ENCODE data around the gene FBXO42.

Gene FBXO42

GRCh38 chr1:16315437-16315836 lies 36.8 kb downstream of the FBXO42 start:
- Histone ChIP-seq H3K9me3 (ENCODE audit: control insufficient read depth, insufficient read depth, low read length) (no peaks in the 10 kb centered on the region), H3K4me1 (ENCODE audit: control insufficient read depth, insufficient read depth, low read length) (no peaks in the 10 kb centered on the region), H3K27me3 (ENCODE audit: control insufficient read depth, insufficient read depth, low read length) (no peaks in the 10 kb centered on the region), H3K27ac (ENCODE audit: low read depth, low read length) (no peak overlapping the region), H3K9ac (ENCODE audit: low read depth, low read length) (no peak overlapping the region), H3K4me3 (ENCODE audit: low read depth, low read length) (no peak overlapping the region), H3K36me3 (ENCODE audit: control insufficient read depth, insufficient read depth, low read length) (peaks cover 40% of the 10 kb centered on the region)

- Histone ChIP-seq H3K4me3 (ENCODE audit: low read depth, low read length) (no peak overlapping the region), H3K36me3 (ENCODE audit: control insufficient read depth, insufficient read depth, low read length) (peaks cover 64% of the 10 kb centered on the region), H3K27me3 (ENCODE audit: control insufficient read depth, insufficient read depth, low read length) (no peaks in the 10 kb centered on the region), H3K9ac (ENCODE audit: low read depth, low read length) (no peak overlapping the region), H3K4me1 (ENCODE audit: control insufficient read depth, insufficient read depth, low read length) (no peaks in the 10 kb centered on the region), H3K9me3 (ENCODE audit: control insufficient read depth, insufficient read depth, low read length) (no peaks in the 10 kb centered on the region), H3K27ac (ENCODE audit: low read depth, low read length) (no peak overlapping the region)
Observed at GRCh38 chr1:16307222-16307621, 45.1 kb downstream of the FBXO42 start.

- Histone ChIP-seq H3K9me3 (ENCODE audit: control insufficient read depth, insufficient read depth, low read length) (no peaks in the 10 kb centered on the region), H3K9ac (ENCODE audit: low read depth, low read length) (no peak overlapping the region), H3K27ac (ENCODE audit: low read depth, low read length) (no peak overlapping the region), H3K4me1 (ENCODE audit: control insufficient read depth, insufficient read depth, low read length) (no peaks in the 10 kb centered on the region), H3K27me3 (ENCODE audit: control insufficient read depth, insufficient read depth, low read length) (no peaks in the 10 kb centered on the region), H3K4me3 (ENCODE audit: low read depth, low read length) (no peak overlapping the region), H3K36me3 (ENCODE audit: control insufficient read depth, insufficient read depth, low read length) (peaks cover 52% of the 10 kb centered on the region)
Observed at GRCh38 chr1:16302709-16303627, 49.3 kb downstream of the FBXO42 start.

- no peak overlapping the region for H3K9ac ChIP-seq (ENCODE audit: low read depth, low read length)
- no peak overlapping the region for H3K4me3 ChIP-seq (ENCODE audit: low read depth, low read length)
- no peaks in the 10 kb centered on the region for H3K4me1 ChIP-seq (ENCODE audit: control insufficient read depth, insufficient read depth, low read length)
- no peak overlapping the region for H3K27ac ChIP-seq (ENCODE audit: low read depth, low read length)
- no peaks in the 10 kb centered on the region for H3K9me3 ChIP-seq (ENCODE audit: control insufficient read depth, insufficient read depth, low read length)
- H3K36me3 ChIP-seq (ENCODE audit: control insufficient read depth, insufficient read depth, low read length) = peaks cover 38% of the 10 kb centered on the region
- no peaks in the 10 kb centered on the region for H3K27me3 ChIP-seq (ENCODE audit: control insufficient read depth, insufficient read depth, low read length)
Observed at GRCh38 chr1:16300436-16300835, 51.8 kb downstream of the FBXO42 start.

- Histone ChIP-seq H3K4me3 (ENCODE audit: low read depth, low read length) (no peak overlapping the region), H3K36me3 (ENCODE audit: control insufficient read depth, insufficient read depth, low read length) (peaks cover 41% of the 10 kb centered on the region), H3K27ac (ENCODE audit: low read depth, low read length) (no peak overlapping the region), H3K27me3 (ENCODE audit: control insufficient read depth, insufficient read depth, low read length) (no peaks in the 10 kb centered on the region), H3K4me1 (ENCODE audit: control insufficient read depth, insufficient read depth, low read length) (0 out of 2 replicates have a peak, but pooled peaks cover 3% of the 10 kb centered on the region), H3K9ac (ENCODE audit: low read depth, low read length) (no peak overlapping the region), H3K9me3 (ENCODE audit: control insufficient read depth, insufficient read depth, low read length) (no peaks in the 10 kb centered on the region)
Observed at GRCh38 chr1:16298653-16299052, 53.6 kb downstream of the FBXO42 start.

- Histone ChIP-seq H3K9me3 (ENCODE audit: control insufficient read depth, insufficient read depth, low read length) (no peaks in the 10 kb centered on the region), H3K9ac (ENCODE audit: low read depth, low read length) (no peak overlapping the region), H3K27ac (ENCODE audit: low read depth, low read length) (no peak overlapping the region), H3K4me3 (ENCODE audit: low read depth, low read length) (no peak overlapping the region), H3K4me1 (ENCODE audit: control insufficient read depth, insufficient read depth, low read length) (0 out of 2 replicates have a peak, but pooled peaks cover 3% of the 10 kb centered on the region), H3K27me3 (ENCODE audit: control insufficient read depth, insufficient read depth, low read length) (no peaks in the 10 kb centered on the region), H3K36me3 (ENCODE audit: control insufficient read depth, insufficient read depth, low read length) (peaks cover 29% of the 10 kb centered on the region)
Observed at GRCh38 chr1:16296643-16297042, 55.6 kb downstream of the FBXO42 start.

GRCh38 chr1:16294219-16295212 lies 57.8 kb downstream of the FBXO42 start:
- no peak overlapping the region for H3K27ac ChIP-seq (ENCODE audit: low read depth, low read length)
- H3K27me3 ChIP-seq (ENCODE audit: control insufficient read depth, insufficient read depth, low read length) = no peaks in the 10 kb centered on the region
- no peaks in the 10 kb centered on the region for H3K9me3 ChIP-seq (ENCODE audit: control insufficient read depth, insufficient read depth, low read length)
- H3K4me3 ChIP-seq (ENCODE audit: low read depth, low read length) = no peak overlapping the region
- no peak overlapping the region for H3K9ac ChIP-seq (ENCODE audit: low read depth, low read length)
- peaks cover 24% of the 10 kb centered on the region for H3K36me3 ChIP-seq (ENCODE audit: control insufficient read depth, insufficient read depth, low read length)
- H3K4me1 ChIP-seq (ENCODE audit: control insufficient read depth, insufficient read depth, low read length) = 0 out of 2 replicates have a peak, but pooled peaks cover 3% of the 10 kb centered on the region

- Histone ChIP-seq H3K27ac (ENCODE audit: low read depth, low read length) (no peak overlapping the region), H3K27me3 (ENCODE audit: control insufficient read depth, insufficient read depth, low read length) (no peaks in the 10 kb centered on the region), H3K4me3 (ENCODE audit: low read depth, low read length) (no peak overlapping the region), H3K4me1 (ENCODE audit: control insufficient read depth, insufficient read depth, low read length) (0 out of 2 replicates have a peak, but pooled peaks cover 3% of the 10 kb centered on the region), H3K36me3 (ENCODE audit: control insufficient read depth, insufficient read depth, low read length) (peaks cover 29% of the 10 kb centered on the region), H3K9me3 (ENCODE audit: control insufficient read depth, insufficient read depth, low read length) (no peaks in the 10 kb centered on the region), H3K9ac (ENCODE audit: low read depth, low read length) (no peak overlapping the region)
Observed at GRCh38 chr1:16293538-16293937, 58.7 kb downstream of the FBXO42 start.

GRCh38 chr1:16292739-16293138 lies 59.5 kb downstream of the FBXO42 start:
- Histone ChIP-seq H3K4me1 (ENCODE audit: control insufficient read depth, insufficient read depth, low read length) (0 out of 2 replicates have a peak, but pooled peaks cover 3% of the 10 kb centered on the region), H3K27ac (ENCODE audit: low read depth, low read length) (no peak overlapping the region), H3K4me3 (ENCODE audit: low read depth, low read length) (no peak overlapping the region), H3K27me3 (ENCODE audit: control insufficient read depth, insufficient read depth, low read length) (no peaks in the 10 kb centered on the region), H3K9me3 (ENCODE audit: control insufficient read depth, insufficient read depth, low read length) (no peaks in the 10 kb centered on the region), H3K36me3 (ENCODE audit: control insufficient read depth, insufficient read depth, low read length) (peaks cover 29% of the 10 kb centered on the region), H3K9ac (ENCODE audit: low read depth, low read length) (no peak overlapping the region)

GRCh38 chr1:16289959-16290358 lies 62.3 kb downstream of the FBXO42 start:
- Histone ChIP-seq H3K27ac (ENCODE audit: low read depth, low read length) (no peak overlapping the region), H3K9me3 (ENCODE audit: control insufficient read depth, insufficient read depth, low read length) (no peaks in the 10 kb centered on the region), H3K36me3 (ENCODE audit: control insufficient read depth, insufficient read depth, low read length) (peaks cover 29% of the 10 kb centered on the region), H3K4me3 (ENCODE audit: low read depth, low read length) (no peak overlapping the region), H3K9ac (ENCODE audit: low read depth, low read length) (no peak overlapping the region), H3K27me3 (ENCODE audit: control insufficient read depth, insufficient read depth, low read length) (no peaks in the 10 kb centered on the region), H3K4me1 (ENCODE audit: control insufficient read depth, insufficient read depth, low read length) (0 out of 2 replicates have a peak, but pooled peaks cover under 1% of the 10 kb centered on the region)

All from HUES48 (cell line).